OCI-LY7 (cell line): Measurements from ENCODE around the gene CHMP1B. TPM values are rescaled to one million over a fixed set of nuclear protein-coding genes. Genes with fewer than 3 reads are reported as not detected.
"Not testable (repeated sequence)": the region's sequence is repeated elsewhere in the genome, so short reads cannot be mapped to it uniquely, and the experiment has no call there.

Experiments
- BruUV-seq: library from RNA; stranded (reverse); fragments of 400-500 nt; replicated peaks from 2 replicates; lab custom pipeline; 2021; lab: Mats Ljungman, UMichigan
- CTCF ChIA-PET: fragments of 300-600 bp; sonication (Branson Sonifier 250); formaldehyde crosslinking; loops from one replicate; lab custom pipeline; 2022; ENCODE audit warnings: antibody characterized with exemption; ENCODE audit not compliant: unreplicated experiment; lab: Charles Lee
- POLR2A ChIA-PET: fragments of 300-600 bp; sonication (Branson Sonifier 250); formaldehyde crosslinking; loops from one replicate; lab custom pipeline; 2022; ENCODE audit warnings: antibody characterized with exemption; lab: Charles Lee
- DNase-seq: peaks from one replicate; pipeline ENCODE4 v3.0.0-alpha.2; 2015; ENCODE audit warnings: low spot score
- H2AFZ ChIP-seq: fragments of 200-600 bp; sonication (generic), shearing (Covaris generic); 2 replicates; pipeline ENCODE4 v1.6.1; 2014; ENCODE audit warnings: mild to moderate bottlenecking, antibody characterized with exemption, low read length, moderate library complexity
- H3K27ac ChIP-seq: fragments of 200-600 bp; sonication (generic); 2 replicates; pipeline ENCODE4 v1.5.1; 2014; ENCODE audit warnings: mixed run types, low read depth, mild to moderate bottlenecking, moderate library complexity, low read length, inconsistent platforms; ENCODE audit not compliant: poor library complexity, severe bottlenecking
- H3K36me3 ChIP-seq: fragments of 200-600 bp; sonication (generic); 2 replicates; pipeline ENCODE4 v1.6.1; 2014; ENCODE audit warnings: mild to moderate bottlenecking, antibody characterized with exemption, low read length, moderate library complexity, mixed read lengths; ENCODE audit not compliant: insufficient read depth
- H3K4me1 ChIP-seq: fragments of 200-600 bp; sonication (generic); 2 replicates; pipeline ENCODE4 v1.5.1; 2014; ENCODE audit warnings: mild to moderate bottlenecking, low read length; ENCODE audit not compliant: insufficient read depth, poor library complexity, severe bottlenecking
- H3K4me2 ChIP-seq: fragments of 200-600 bp; sonication (generic); 2 replicates; pipeline ENCODE4 v1.6.1; 2014; ENCODE audit warnings: mild to moderate bottlenecking, low read length
- H3K4me3 ChIP-seq: fragments of 200-600 bp; sonication (generic); 2 replicates; pipeline ENCODE4 v1.5.1; 2014; ENCODE audit warnings: mild to moderate bottlenecking, low read depth, low read length; ENCODE audit not compliant: poor library complexity, severe bottlenecking
- H3K79me2 ChIP-seq: fragments of 200-600 bp; sonication (generic); 2 replicates; pipeline ENCODE4 v1.6.1; 2016; ENCODE audit warnings: low read depth, mild to moderate bottlenecking, low read length, moderate library complexity, mixed read lengths; ENCODE audit not compliant: insufficient read depth
- H3K9me2 ChIP-seq: fragments of 200-600 bp; sonication (generic); 2 replicates; pipeline ENCODE4 v1.6.1; 2016; ENCODE audit warnings: mild to moderate bottlenecking, low read length, mixed read lengths; ENCODE audit not compliant: insufficient read depth
- H3K9me3 ChIP-seq: fragments of 200-600 bp; sonication (generic); 2 replicates; pipeline ENCODE4 v1.6.1; 2014; ENCODE audit warnings: mild to moderate bottlenecking, mixed run types, low read length, mixed read lengths
- H4K20me1 ChIP-seq: fragments of 200-600 bp; sonication (generic); 2 replicates; pipeline ENCODE4 v1.6.1; 2014; ENCODE audit warnings: mild to moderate bottlenecking, antibody characterized with exemption, low read length, moderate library complexity, mixed read lengths; ENCODE audit not compliant: insufficient read depth
- CTCF ChIP-seq: fragments of 200-600 bp; sonication (generic); conservative IDR thresholded peaks from 2 replicates; pipeline ENCODE4 v1.5.1; 2014; ENCODE audit warnings: mild to moderate bottlenecking, antibody characterized with exemption, low read length, moderate library complexity, mixed read lengths
- EZH2phosphoT487 ChIP-seq: fragments of 200-600 bp; sonication (generic); IDR thresholded peaks from 2 replicates; pipeline ENCODE4 v1.6.1; 2018; ENCODE audit warnings: low read depth, borderline replicate concordance, mild to moderate bottlenecking, mixed run types, antibody characterized with exemption, low read length, moderate library complexity, mixed read lengths
- intact Hi-C: fragments of 100-400 bp; cut with micrococcal nuclease; formaldehyde crosslinking; loops from one replicate; pipeline ENCODE4 v1.10.0; 2022; ENCODE audit not compliant: unreplicated experiment
- total RNA-seq, 2 experiments: library from RNA; depleted of rRNA in 1 of 2; stranded (reverse); fragments of >200 nt in 1 of 2; shearing (Covaris generic) in 1 of 2; gene quantifications; 2 replicates each; pipeline ENCODE4 v1.2.3, GENCODE V29; 2014 to 2022

Gene CHMP1B
- total RNA-seq, 2 experiments from 2014 or later, result 24.2 to 29.3 TPM

DNA sequence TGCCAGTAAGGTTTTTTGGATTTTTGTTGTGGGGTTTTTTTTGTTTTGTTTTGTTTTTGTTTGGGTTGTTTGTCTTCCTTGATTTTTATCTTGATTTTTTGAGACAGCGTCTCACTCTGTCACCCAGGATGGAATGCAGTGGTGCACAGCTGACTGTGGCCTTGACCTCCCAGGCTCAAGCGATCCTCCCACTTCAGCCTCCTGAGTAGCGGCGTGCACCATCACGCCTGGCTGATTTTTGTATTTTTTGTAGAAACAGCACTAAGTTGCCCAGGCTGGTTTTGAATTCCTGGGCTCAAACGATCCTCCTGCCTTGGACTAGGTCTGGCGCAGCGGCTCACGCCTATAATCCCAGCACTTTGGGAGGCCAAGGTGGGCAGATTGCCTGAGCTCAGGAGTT lies 40.5 kb downstream of the CHMP1B start:
- peaks cover 4% of the 10 kb centered on the region for H3K4me1 ChIP-seq

DNA sequence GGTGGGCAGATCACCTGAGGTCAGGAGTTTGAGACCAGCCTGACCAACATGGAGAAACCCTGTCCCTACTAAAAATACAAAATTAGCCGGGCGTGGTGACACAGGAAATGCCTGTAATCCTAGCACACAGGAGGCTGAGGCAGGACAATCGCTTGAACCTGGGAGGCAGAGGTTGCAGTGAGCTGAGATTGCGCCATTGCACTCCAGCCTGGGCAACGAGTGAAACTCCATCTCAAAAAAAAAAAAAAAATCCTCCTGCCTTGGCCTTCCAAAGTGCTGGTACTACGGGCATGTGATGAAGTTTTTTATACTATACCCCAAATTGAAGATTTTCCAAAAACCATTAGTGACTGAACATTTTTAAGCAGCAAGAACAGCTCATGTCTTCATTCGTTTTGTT lies 41.2 kb downstream of the CHMP1B start:
- H3K4me1 ChIP-seq, DNase-seq, CTCF ChIA-PET, BruUV-seq, intact Hi-C loops, H3K4me2 ChIP-seq, H4K20me1 ChIP-seq, H3K79me2 ChIP-seq, H3K4me3 ChIP-seq, H3K9me2 ChIP-seq, H3K27ac ChIP-seq, H3K9me3 ChIP-seq, H2AFZ ChIP-seq: not testable (repeated sequence)
- POLR2A ChIA-PET, result interaction anchor here (0.7 to 0.8 kb wide), 2 partner anchors 48 to 117 kb away, joined by 3 to 5 read pairs; no protein-coding TSS in a partner anchor
- peaks cover 41% of the 10 kb centered on the region for H3K36me3 ChIP-seq

More for the DNA sequence above, 40.5 kb downstream of the CHMP1B start:
- H3K36me3 ChIP-seq, result peaks cover 41% of the 10 kb centered on the region
- no peak overlapping the region for H2AFZ ChIP-seq
- intact Hi-C loops, result no loop called here
- no peaks in the 10 kb centered on the region for H3K9me3 ChIP-seq
- no peaks in the 10 kb centered on the region for H3K9me2 ChIP-seq
- no peak overlapping the region for H3K27ac ChIP-seq
- no peaks in the 10 kb centered on the region for H4K20me1 ChIP-seq
- BruUV-seq, result no TSS peak
- H3K79me2 ChIP-seq, result no peaks in the 10 kb centered on the region
- POLR2A ChIA-PET, result interaction anchor here (0.7 kb wide), 1 partner anchor 49 kb away, joined by 3 read pairs; no protein-coding TSS in a partner anchor
- no peak for DNase-seq
- CTCF ChIA-PET, result no interaction called here
- H3K4me3 ChIP-seq, result no peak overlapping the region
- H3K4me2 ChIP-seq, result no peak overlapping the region
- no peak for TF ChIP-seq CTCF
- no peak for TF ChIP-seq EZH2phosphoT487

- no TSS peak for BruUV-seq
- no peak for DNase-seq
- no peaks in the 10 kb centered on the region for H3K9me3 ChIP-seq
- no peaks in the 10 kb centered on the region for H3K79me2 ChIP-seq
- no peak for TF ChIP-seq EZH2phosphoT487
- TF ChIP-seq CTCF, result no peak
- intact Hi-C loops, result no loop called here
- no peak overlapping the region for H2AFZ ChIP-seq
- H3K4me3 ChIP-seq, result no peak overlapping the region
- ChIA-PET CTCF (no interaction called here), POLR2A (interaction anchor here (1.0 kb wide), 1 partner anchor 12 kb away, joined by 3 read pairs; no protein-coding TSS in a partner anchor)
- H4K20me1 ChIP-seq, result no peaks in the 10 kb centered on the region
- peaks cover 4% of the 10 kb centered on the region for H3K4me1 ChIP-seq
- no peak overlapping the region for H3K4me2 ChIP-seq
- no peaks in the 10 kb centered on the region for H3K9me2 ChIP-seq
- peaks cover 30% of the 10 kb centered on the region for H3K36me3 ChIP-seq
- no peak overlapping the region for H3K27ac ChIP-seq
Measured at GRCh38 chr18:11897781-11898180, 46.6 kb downstream of the CHMP1B start.
